SU-DHL-6 (cell line): ENCODE results near the gene NAT9.

ENCODE experiments used
- H2AFZ ChIP-seq: fragments of 200-600 bp; sonication (generic); 2 replicates; pipeline ENCODE4 v1.6.1; 2014; ENCODE audit warnings: low read depth, mild to moderate bottlenecking, moderate library complexity, mixed read lengths, antibody characterized with exemption, low read length; ENCODE audit not compliant: severe bottlenecking
- H3F3A ChIP-seq: fragments of 200-600 bp; shearing (Covaris generic); 2 replicates; pipeline ENCODE4 v1.6.0; 2016; ENCODE audit warnings: antibody characterized with exemption, mild to moderate bottlenecking; ENCODE audit not compliant: insufficient read depth
- H3K27ac ChIP-seq: fragments of 200-600 bp; sonication (generic); 2 replicates; pipeline ENCODE4 v1.5.1; 2016; ENCODE audit warnings: low read depth, mild to moderate bottlenecking, low read length, moderate library complexity, mixed read lengths
- H3K27me3 ChIP-seq: fragments of 200-600 bp; sonication (generic), shearing (Covaris generic); 2 replicates; pipeline ENCODE4 v1.6.0; 2014; ENCODE audit warnings: mild to moderate bottlenecking, low read length
- H3K36me3 ChIP-seq: fragments of 200-600 bp; sonication (generic); 2 replicates; pipeline ENCODE4 v1.6.1; 2014; ENCODE audit warnings: mild to moderate bottlenecking, low read length, mixed read lengths
- H3K4me2 ChIP-seq: fragments of 300-600, 200-600 bp; shearing (Covaris generic), sonication (generic); 2 replicates; pipeline ENCODE4 v1.6.0; 2014; ENCODE audit warnings: low read length, low read depth, mild to moderate bottlenecking; ENCODE audit not compliant: poor library complexity, severe bottlenecking
- H3K4me3 ChIP-seq: fragments of 200-600 bp; sonication (generic); 2 replicates; pipeline ENCODE4 v1.5.1; 2014; ENCODE audit warnings: antibody characterized with exemption, low read length, mild to moderate bottlenecking, mixed read lengths; ENCODE audit not compliant: insufficient read depth, poor library complexity, severe bottlenecking
- H3K79me2 ChIP-seq: fragments of 200-600 bp; sonication (generic); 2 replicates; pipeline ENCODE4 v1.6.1; 2014; ENCODE audit warnings: mild to moderate bottlenecking, low read length, moderate library complexity; ENCODE audit not compliant: insufficient read depth
- H3K9ac ChIP-seq: fragments of 200-600 bp; sonication (generic); 2 replicates; pipeline ENCODE4 v1.7.0; 2014; ENCODE audit warnings: mild to moderate bottlenecking, low read length
- H3K9me2 ChIP-seq: fragments of 200-600 bp; sonication (generic); replicated peaks from 2 replicates; pipeline ENCODE4 v1.6.1; 2014; ENCODE audit warnings: low read length; ENCODE audit not compliant: insufficient read depth
- H3K9me3 ChIP-seq: fragments of 200-600 bp; sonication (generic); 2 replicates; pipeline ENCODE4 v1.6.1; 2014; ENCODE audit warnings: low read length, mixed read lengths; ENCODE audit not compliant: insufficient read depth
- H4K20me1 ChIP-seq: fragments of 200-600 bp; sonication (generic); 2 replicates; pipeline ENCODE4 v1.6.1; 2014; ENCODE audit warnings: low read depth, mild to moderate bottlenecking, antibody characterized with exemption, low read length, moderate library complexity, mixed read lengths
- CTCF ChIP-seq: fragments of 200-600 bp; sonication (generic); IDR thresholded peaks from one replicate; pipeline ENCODE4 v1.5.1; 2017; ENCODE audit warnings: antibody characterized with exemption, mild to moderate bottlenecking, low read length, moderate library complexity; ENCODE audit not compliant: insufficient read depth, poor library complexity, severe bottlenecking
- EZH2phosphoT487 ChIP-seq: fragments of 200-600 bp; sonication (generic), shearing (Covaris generic); conservative IDR thresholded peaks from 2 replicates; pipeline ENCODE4 v1.6.1; 2018; ENCODE audit warnings: mild to moderate bottlenecking, antibody characterized with exemption, low read length, moderate library complexity, mixed read lengths

Gene NAT9

GRCh38 chr17:74785096-74785980 is 9.2 kb upstream of the NAT9 start:
- H3K4me2 ChIP-seq: no peak overlapping the region
- H4K20me1 ChIP-seq: no peaks in the 10 kb centered on the region
- H3K9me3 ChIP-seq: no peaks in the 10 kb centered on the region
- H3K27ac ChIP-seq: no peak overlapping the region
- H3K79me2 ChIP-seq: 0 out of 2 replicates have a peak, but pooled peaks cover 3% of the 10 kb centered on the region
- no peaks in the 10 kb centered on the region for H3K27me3 ChIP-seq
- H3K36me3 ChIP-seq: no peaks in the 10 kb centered on the region
- H3K9me2 ChIP-seq: no peaks in the 10 kb centered on the region
- H3F3A ChIP-seq: peaks cover 4% of the 10 kb centered on the region; the same call in 1 of the 2 replicates
- no peak overlapping the region for H3K9ac ChIP-seq
- H3K4me3 ChIP-seq: no peak overlapping the region
- TF ChIP-seq CTCF: no peak
- TF ChIP-seq EZH2phosphoT487: no peak
- H2AFZ ChIP-seq: no peak overlapping the region

- no peaks in the 10 kb centered on the region for H3K9me3 ChIP-seq
- no peaks in the 10 kb centered on the region for H3K27me3 ChIP-seq
- 0 out of 2 replicates have a peak, but pooled peaks cover 3% of the 10 kb centered on the region for H3K79me2 ChIP-seq
- H3K9me2 ChIP-seq: no peaks in the 10 kb centered on the region
- no peak overlapping the region for H3K4me2 ChIP-seq
- H3K27ac ChIP-seq: no peak overlapping the region
- no peaks in the 10 kb centered on the region for H4K20me1 ChIP-seq
- H2AFZ ChIP-seq: no peak overlapping the region
- no peak overlapping the region for H3K9ac ChIP-seq
- no peak overlapping the region for H3K4me3 ChIP-seq
- H3K36me3 ChIP-seq: no peaks in the 10 kb centered on the region
- H3F3A ChIP-seq: peaks cover 4% of the 10 kb centered on the region; the same call in 1 of the 2 replicates
- TF ChIP-seq EZH2phosphoT487 (no peak), CTCF (no peak)
Measured at GRCh38 chr17:74784125-74784810, 8.1 kb upstream of the NAT9 start.

GRCh38 chr17:74782571-74782970 is 6.4 kb upstream of the NAT9 start:
- TF ChIP-seq CTCF (no peak), EZH2phosphoT487 (no peak)
- Histone ChIP-seq H3K79me2 (0 out of 2 replicates have a peak, but pooled peaks cover 3% of the 10 kb centered on the region), H3F3A (peaks cover 4% of the 10 kb centered on the region; the same call in 1 of the 2 replicates), H3K9ac (no peak overlapping the region), H3K4me3 (no peak overlapping the region), H3K36me3 (no peaks in the 10 kb centered on the region), H3K9me2 (no peaks in the 10 kb centered on the region), H3K9me3 (no peaks in the 10 kb centered on the region), H3K4me2 (no peak overlapping the region), H2AFZ (no peak overlapping the region), H3K27ac (no peak overlapping the region), H4K20me1 (no peaks in the 10 kb centered on the region), H3K27me3 (no peaks in the 10 kb centered on the region)
